ENCODE results near the gene C1D.

The C1D gene

DNA sequence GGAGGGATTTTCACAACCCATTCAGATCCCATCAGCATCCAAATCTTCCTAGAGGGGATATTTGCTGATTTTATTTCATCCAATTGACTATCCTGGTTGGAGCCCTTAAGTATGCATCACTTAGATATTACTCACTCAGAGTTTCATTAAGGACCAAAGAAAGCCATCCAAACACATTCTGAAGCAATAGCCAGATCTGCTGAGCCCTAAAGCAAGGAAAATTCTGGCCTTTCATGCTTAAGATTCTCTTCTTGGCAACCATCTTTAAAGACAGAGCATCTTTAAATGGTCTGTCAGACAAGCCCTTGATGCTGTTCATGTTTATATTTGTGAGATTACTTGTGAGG lies 40.9 kb upstream of the C1D start:
- no peak for TF ChIP-seq CTCF (IDR thresholded peaks at IDR 0.05; ENCODE audit: unreplicated experiment in 3 of 3)
- Mint-ChIP-seq H3K9me3 (peaks cover 19% of the 10 kb centered on the region), H3K4me1 (peaks cover 15% of the 10 kb centered on the region), H3K27me3 (ENCODE audit: low read depth) (no peaks in the 10 kb centered on the region), H3K36me3 (ENCODE audit: low read depth) (no peaks in the 10 kb centered on the region), H3K27ac (peak overlapping the region in 1 of 3 experiments; percentile 38), H3K4me3 (no peak overlapping the region)

DNA sequence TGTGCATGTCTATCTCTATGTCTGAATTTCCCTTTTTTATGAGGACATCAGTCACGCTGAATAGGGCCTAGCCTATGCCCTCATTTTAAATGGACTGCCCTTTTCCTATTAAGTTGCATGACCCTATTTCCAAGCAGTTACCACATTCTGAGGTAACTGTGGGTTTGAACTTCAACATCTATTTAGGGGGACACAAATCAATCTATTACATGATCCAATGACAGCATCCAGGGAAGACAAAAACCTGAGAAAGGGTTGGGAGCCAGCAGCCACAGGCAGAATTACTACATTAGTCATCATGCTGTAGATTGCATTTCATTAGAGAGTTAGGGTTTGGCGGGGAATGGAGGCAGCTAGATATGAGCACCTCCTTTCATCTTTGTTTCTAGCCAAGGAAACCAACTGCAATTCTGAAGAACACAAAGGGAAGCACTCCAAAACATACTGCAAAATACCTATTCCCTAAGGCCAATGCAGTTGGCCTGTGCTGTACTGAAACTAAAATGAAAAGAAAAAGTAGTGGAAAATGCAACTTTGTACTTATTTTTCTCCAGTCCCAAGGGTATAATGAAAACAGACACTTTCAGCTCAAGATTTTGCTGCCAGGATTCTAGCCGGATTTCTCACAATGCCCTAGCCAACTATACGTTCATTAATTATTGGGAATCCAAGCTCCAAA lies 40.4 kb upstream of the C1D start:
- Mint-ChIP-seq H3K9me3 (peaks cover 19% of the 10 kb centered on the region), H3K27me3 (ENCODE audit: low read depth) (no peaks in the 10 kb centered on the region), H3K27ac (peak overlapping the region in 1 of 3 experiments; percentile 38), H3K4me1 (peaks cover 18% of the 10 kb centered on the region), H3K4me3 (no peak overlapping the region), H3K36me3 (ENCODE audit: low read depth) (no peaks in the 10 kb centered on the region)
- no peak for TF ChIP-seq CTCF (IDR thresholded peaks at IDR 0.05; ENCODE audit: unreplicated experiment in 3 of 3)

- H3K4me3 Mint-ChIP-seq = no peak overlapping the region
- no peak for TF ChIP-seq CTCF (IDR thresholded peaks at IDR 0.05; ENCODE audit: unreplicated experiment in 3 of 3)
- no peaks in the 10 kb centered on the region for H3K36me3 Mint-ChIP-seq (ENCODE audit: low read depth)
- no peaks in the 10 kb centered on the region for H3K27me3 Mint-ChIP-seq (ENCODE audit: low read depth)
- H3K4me1 Mint-ChIP-seq = peaks cover 37% of the 10 kb centered on the region
- no peak overlapping the region for H3K27ac Mint-ChIP-seq
- H3K9me3 Mint-ChIP-seq = peaks cover 5% of the 10 kb centered on the region
These were observed 37.4 kb upstream of the C1D start for GRCh38 chr2:68100189-68100588.

GRCh38 chr2:68099260-68099659 lies 36.5 kb upstream of the C1D start:
- TF ChIP-seq CTCF (IDR thresholded peaks at IDR 0.05; ENCODE audit: unreplicated experiment in 3 of 3) = no peak
- Mint-ChIP-seq H3K4me1 (peaks cover 42% of the 10 kb centered on the region), H3K36me3 (ENCODE audit: low read depth) (no peaks in the 10 kb centered on the region), H3K27ac (peak overlapping the region in 1 of 3 experiments; percentile 10), H3K27me3 (ENCODE audit: low read depth) (no peaks in the 10 kb centered on the region), H3K9me3 (peaks cover 3% of the 10 kb centered on the region), H3K4me3 (no peak overlapping the region)

DNA sequence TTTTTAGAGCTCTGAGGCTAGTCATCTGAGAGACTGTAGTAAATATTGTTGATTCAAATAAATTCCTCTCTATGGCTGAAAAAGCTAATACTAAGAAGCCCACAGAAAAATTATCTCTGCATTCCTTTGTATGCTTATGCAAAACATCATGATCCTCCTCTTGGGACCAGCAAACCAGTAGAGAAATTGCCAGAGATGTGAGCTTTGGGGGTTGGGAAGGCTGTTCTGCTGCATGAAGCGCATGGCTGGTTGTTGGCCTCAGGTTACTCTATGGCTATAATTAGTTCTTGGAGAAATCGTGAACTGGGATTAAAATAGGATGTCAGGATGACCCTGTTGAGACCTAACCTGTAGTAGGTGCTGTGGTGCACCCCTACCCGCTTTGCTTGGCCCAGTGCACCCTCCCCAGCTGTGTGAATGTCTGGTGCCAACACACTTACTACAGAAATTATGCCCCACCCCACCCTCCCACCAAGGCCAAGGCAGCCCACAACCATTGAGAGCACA lies 35.5 kb upstream of the C1D start:
- H3K9me3 Mint-ChIP-seq = no peaks in the 10 kb centered on the region
- H3K4me1 Mint-ChIP-seq = peaks cover 37% of the 10 kb centered on the region
- H3K27me3 Mint-ChIP-seq (ENCODE audit: low read depth) = no peaks in the 10 kb centered on the region
- no peak overlapping the region for H3K4me3 Mint-ChIP-seq
- H3K27ac Mint-ChIP-seq = peak overlapping the region; percentile 45 to 78 (median 77)
- TF ChIP-seq CTCF (IDR thresholded peaks at IDR 0.05; ENCODE audit: unreplicated experiment in 3 of 3) = no peak
- no peaks in the 10 kb centered on the region for H3K36me3 Mint-ChIP-seq (ENCODE audit: low read depth)

DNA sequence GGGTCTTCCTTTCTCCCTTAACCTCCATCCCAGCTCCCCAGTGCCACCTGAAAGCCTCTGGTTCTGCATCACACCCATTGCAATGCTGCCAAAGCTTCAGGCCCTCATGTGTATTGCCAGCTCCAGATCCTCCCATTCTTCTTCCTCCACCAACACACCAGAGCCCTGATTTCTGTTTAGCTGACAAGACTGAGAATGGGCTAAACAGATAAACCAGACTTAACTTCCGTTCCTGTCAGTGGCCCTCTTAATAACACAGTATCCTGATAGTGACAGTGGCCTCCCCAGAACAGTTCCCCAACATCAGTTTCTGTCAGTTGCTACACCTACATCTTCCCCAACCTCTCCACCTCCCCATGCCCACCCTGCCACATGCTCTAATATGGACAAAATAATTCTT lies 31.3 kb upstream of the C1D start:
- no peak for TF ChIP-seq CTCF (IDR thresholded peaks at IDR 0.05; ENCODE audit: unreplicated experiment in 3 of 3)
- no peaks in the 10 kb centered on the region for H3K9me3 Mint-ChIP-seq

More for the DNA sequence above, 31.3 kb upstream of the C1D start:
- Mint-ChIP-seq H3K27ac (peak overlapping the region in 1 of 3 experiments; percentile 47), H3K4me3 (no peak overlapping the region), H3K4me1 (peaks cover 41% of the 10 kb centered on the region), H3K36me3 (ENCODE audit: low read depth) (no peaks in the 10 kb centered on the region), H3K27me3 (ENCODE audit: low read depth) (no peaks in the 10 kb centered on the region)

Data from nephron (organoid).